HEK293T (cell line): ENCODE measurements around the gene CDK5RAP2.

ENCODE experiments used
- CTCF ChIA-PET: fragments of 350-600 bp; formaldehyde crosslinking; extraction: SDS; loops from one replicate; lab custom pipeline; 2021; ENCODE audit warnings: antibody characterized with exemption, inconsistent platforms; lab: Yijun Ruan, JAX
- POLR2A ChIA-PET: fragments of 350-600 bp; formaldehyde crosslinking; extraction: SDS; loops from one replicate; lab custom pipeline; 2020; ENCODE audit warnings: antibody characterized with exemption, inconsistent platforms; lab: Yijun Ruan, JAX
- DNase-seq: peaks from one replicate; pipeline ENCODE4 v3.0.0; 2012; ENCODE audit warnings: mixed read lengths; ENCODE audit errors: extremely low spot score
- ARNT ChIP-seq: fragments of 450-650 bp; IDR thresholded peaks from 2 replicates; pipeline ENCODE4 v1.6.1; 2017; ENCODE audit warnings: mild to moderate bottlenecking
- BHLHE40 ChIP-seq: fragments of 450-650 bp; IDR thresholded peaks from 2 replicates; pipeline ENCODE4 v1.6.1; 2016; ENCODE audit warnings: mild to moderate bottlenecking, moderate library complexity, borderline replicate concordance
- CTBP1 ChIP-seq: fragments of 450-650 bp; IDR thresholded peaks from 2 replicates; pipeline ENCODE4 v1.6.1; 2016; ENCODE audit warnings: borderline replicate concordance
- ELF4 ChIP-seq: fragments of 450-650 bp; IDR thresholded peaks from 2 replicates; pipeline ENCODE4 v1.6.1; 2017; ENCODE audit warnings: antibody characterized with exemption
- FOXA1 ChIP-seq: fragments of 450-650 bp; IDR thresholded peaks from 2 replicates; pipeline ENCODE4 v1.6.1; 2016; ENCODE audit warnings: mild to moderate bottlenecking
- FOXK2 ChIP-seq: fragments of 450-650 bp; IDR thresholded peaks from 2 replicates; pipeline ENCODE4 v1.6.1; 2016; ENCODE audit warnings: mild to moderate bottlenecking
- FOXM1 ChIP-seq: fragments of 450-650 bp; IDR thresholded peaks from 2 replicates; pipeline ENCODE4 v1.6.1; 2017; ENCODE audit warnings: mild to moderate bottlenecking, borderline replicate concordance
- HDGF ChIP-seq: fragments of 450-650 bp; IDR thresholded peaks from 2 replicates; pipeline ENCODE4 v1.6.1; 2017; ENCODE audit warnings: antibody characterized with exemption, borderline replicate concordance
- L3MBTL2 ChIP-seq: fragments of 450-650 bp; conservative IDR thresholded peaks from 2 replicates; pipeline ENCODE4 v1.6.1; 2016; ENCODE audit warnings: mild to moderate bottlenecking
- LEF1 ChIP-seq: fragments of 450-650 bp; IDR thresholded peaks from 2 replicates; pipeline ENCODE4 v1.6.1; 2017; ENCODE audit warnings: mild to moderate bottlenecking, borderline replicate concordance
- NFRKB ChIP-seq: fragments of 450-650 bp; IDR thresholded peaks from 2 replicates; pipeline ENCODE4 v1.6.1; 2016; ENCODE audit warnings: mild to moderate bottlenecking, moderate library complexity
- SP1 ChIP-seq: fragments of 450-650 bp; IDR thresholded peaks from 2 replicates; pipeline ENCODE4 v1.6.1; 2017
- SUZ12 ChIP-seq: fragments of 450-650 bp; IDR thresholded peaks from 2 replicates; pipeline ENCODE4 v1.6.1; 2016; ENCODE audit warnings: mild to moderate bottlenecking
- TARDBP ChIP-seq: fragments of 450-650 bp; IDR thresholded peaks from 2 replicates; pipeline ENCODE4 v1.6.1; 2016
- ZNF384 ChIP-seq: fragments of 450-650 bp; IDR thresholded peaks from 2 replicates; pipeline ENCODE4 v1.6.1; 2016
- TF ChIP-seq, protein P1 (sequence below): fragments of 450-650 bp; IDR thresholded peaks from 2 replicates; pipeline ENCODE4 v1.6.1; 2016

Gene CDK5RAP2

DNA sequence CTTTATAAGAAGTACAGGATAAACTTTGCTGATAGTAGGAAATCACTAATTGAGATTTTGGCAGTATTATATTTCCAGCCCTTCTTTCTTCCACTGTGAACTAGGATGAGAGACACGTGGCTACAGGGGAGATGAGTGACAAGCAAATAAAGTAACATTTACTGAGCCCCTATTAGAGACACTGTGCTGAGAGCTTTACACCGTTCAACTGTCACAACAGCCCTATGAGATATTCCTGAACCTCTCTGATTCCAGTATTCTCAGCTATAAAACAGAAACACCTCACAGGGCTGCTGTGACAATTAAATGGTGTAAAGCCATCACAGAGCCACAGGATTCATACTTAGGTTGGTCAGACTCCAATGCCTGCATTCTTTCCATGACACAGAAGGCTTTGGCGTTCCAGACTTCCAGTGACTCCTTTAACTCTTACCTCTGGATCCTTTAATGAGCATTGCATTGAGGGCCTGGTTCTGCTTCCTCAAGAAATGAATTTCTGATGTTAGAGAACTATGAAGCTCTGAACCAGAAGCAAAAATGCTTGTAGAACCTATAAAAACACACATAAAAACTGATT, 169.0 kb downstream of the CDK5RAP2 start:
- CTCF ChIA-PET, result no interaction called here

DNA sequence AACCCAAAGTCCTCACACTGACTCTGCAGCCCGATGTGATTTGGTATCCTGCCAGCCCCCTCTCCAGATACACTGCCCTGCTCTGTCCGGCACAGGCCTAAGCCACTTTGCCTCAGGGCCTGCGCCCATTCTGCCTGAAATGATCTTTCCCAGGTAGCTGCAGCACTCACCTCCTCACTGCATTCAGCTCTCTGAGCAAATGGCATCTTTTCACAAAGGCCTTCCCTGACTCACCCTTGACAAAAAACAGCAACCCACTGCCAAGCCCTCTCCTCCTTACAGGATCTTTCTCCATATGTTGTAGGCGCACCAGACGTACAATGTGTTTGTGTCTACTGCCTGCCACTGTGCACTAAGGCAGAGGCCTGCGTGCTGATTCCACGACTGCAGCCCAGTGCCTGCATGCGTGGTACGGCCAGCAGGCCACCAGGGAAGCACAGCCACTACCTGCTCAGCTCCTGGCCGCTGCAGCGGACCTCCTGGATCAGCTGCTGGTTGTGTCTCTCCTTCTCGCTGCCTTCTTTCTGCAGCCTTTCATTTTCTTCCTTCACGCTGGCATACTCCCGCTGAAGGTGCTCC, 171.2 kb downstream of the CDK5RAP2 start:
- DNase-seq, result no peak
- CTCF ChIA-PET, result no interaction called here
- no peak for TF ChIP-seq ZNF384
- no peak for TF ChIP-seq LEF1
- TF ChIP-seq, protein P1, sequence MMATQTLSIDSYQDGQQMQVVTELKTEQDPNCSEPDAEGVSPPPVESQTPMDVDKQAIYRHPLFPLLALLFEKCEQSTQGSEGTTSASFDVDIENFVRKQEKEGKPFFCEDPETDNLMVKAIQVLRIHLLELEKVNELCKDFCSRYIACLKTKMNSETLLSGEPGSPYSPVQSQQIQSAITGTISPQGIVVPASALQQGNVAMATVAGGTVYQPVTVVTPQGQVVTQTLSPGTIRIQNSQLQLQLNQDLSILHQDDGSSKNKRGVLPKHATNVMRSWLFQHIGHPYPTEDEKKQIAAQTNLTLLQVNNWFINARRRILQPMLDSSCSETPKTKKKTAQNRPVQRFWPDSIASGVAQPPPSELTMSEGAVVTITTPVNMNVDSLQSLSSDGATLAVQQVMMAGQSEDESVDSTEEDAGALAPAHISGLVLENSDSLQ, result no peak
- POLR2A ChIA-PET, result no interaction called here

More for the DNA sequence above, 169.0 kb downstream of the CDK5RAP2 start:
- no peak for TF ChIP-seq FOXA1
- no peak for TF ChIP-seq TARDBP
- TF ChIP-seq SUZ12, result no peak
- TF ChIP-seq ZNF384, result no peak
- TF ChIP-seq ARNT, result no peak
- no peak for TF ChIP-seq ELF4
- no peak for TF ChIP-seq BHLHE40
- no peak for TF ChIP-seq HDGF
- no peak for TF ChIP-seq FOXK2
- no peak for TF ChIP-seq L3MBTL2
- TF ChIP-seq NFRKB, result no peak
- no peak for DNase-seq
- POLR2A ChIA-PET, result no interaction called here

DNA sequence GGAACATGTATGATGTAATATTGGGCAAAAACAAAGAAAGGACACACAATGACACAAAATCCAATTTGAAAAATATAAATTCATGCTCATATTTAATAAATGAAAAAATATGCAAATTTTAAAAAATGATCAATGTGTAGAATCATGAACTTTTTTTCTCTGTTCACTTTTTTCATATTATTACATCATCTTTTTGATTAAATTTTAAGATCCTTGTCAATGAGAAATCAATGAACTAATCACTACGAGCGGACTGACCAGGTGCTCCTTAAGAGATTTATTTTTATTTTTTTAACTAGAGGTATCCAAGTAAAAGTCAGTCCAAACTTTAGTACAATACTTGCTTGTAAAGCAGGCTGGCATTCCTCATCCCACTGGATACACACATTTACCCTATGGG, 174.1 kb downstream of the CDK5RAP2 start:
- ChIA-PET CTCF (no interaction called here), POLR2A (no interaction called here)

DNA sequence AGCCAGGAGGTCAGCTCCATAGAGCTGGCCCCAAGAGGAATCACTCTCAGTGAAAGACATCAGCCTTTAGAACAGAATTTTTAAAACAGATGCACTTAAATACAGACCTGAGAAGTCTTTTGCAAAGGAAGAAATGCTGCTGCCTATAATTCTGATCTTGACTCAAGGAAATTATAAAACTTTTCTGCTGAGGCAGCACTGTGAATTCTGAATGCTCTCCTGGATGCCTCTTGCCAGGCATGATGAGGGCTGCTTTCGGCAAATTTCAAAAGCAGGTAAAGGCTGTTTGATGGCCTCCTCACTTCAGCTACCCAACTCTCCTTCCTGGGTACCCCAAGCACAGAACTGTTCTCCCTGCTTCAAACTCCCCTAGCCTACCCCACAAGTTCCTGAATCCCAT, 174.8 kb downstream of the CDK5RAP2 start:
- no peak for DNase-seq
- TF ChIP-seq NFRKB, result no peak
- no peak for TF ChIP-seq CTBP1
- TF ChIP-seq SP1, result no peak
- TF ChIP-seq ARNT, result no peak
- no peak for TF ChIP-seq L3MBTL2
- TF ChIP-seq HDGF, result no peak
- ChIA-PET POLR2A (no interaction called here), CTCF (no interaction called here)

More for the DNA sequence above, 174.1 kb downstream of the CDK5RAP2 start:
- no peak for DNase-seq
- TF ChIP-seq SUZ12 (no peak), FOXM1 (no peak), FOXA1 (no peak)
- TF ChIP-seq, protein P1, result no peak

DNA sequence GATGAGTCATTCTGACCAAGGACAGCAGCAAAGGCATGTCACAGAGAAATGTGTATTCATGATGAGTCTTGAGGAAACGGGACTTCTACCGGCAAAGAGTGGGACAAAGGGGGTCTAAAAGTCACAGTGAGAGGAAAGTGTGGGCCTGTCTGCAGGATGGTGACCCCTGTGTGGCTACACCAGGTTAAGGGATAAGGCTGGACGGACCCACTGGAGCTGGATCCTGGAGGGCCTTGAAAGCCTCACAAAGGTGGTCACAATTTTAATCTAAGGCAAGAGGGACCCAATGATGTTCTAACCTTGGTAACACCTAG, 176.5 kb downstream of the CDK5RAP2 start:
- DNase-seq, result no peak
- ChIA-PET POLR2A (no interaction called here), CTCF (no interaction called here)
- TF ChIP-seq ARNT (no peak), HDGF (no peak), LEF1 (no peak), FOXM1 (no peak), SUZ12 (no peak), CTBP1 (no peak), SP1 (no peak), BHLHE40 (no peak), TARDBP (no peak), L3MBTL2 (no peak), ELF4 (no peak), ZNF384 (no peak), NFRKB (no peak), FOXA1 (no peak), FOXK2 (no peak)
- TF ChIP-seq, protein P1, result no peak

DNA sequence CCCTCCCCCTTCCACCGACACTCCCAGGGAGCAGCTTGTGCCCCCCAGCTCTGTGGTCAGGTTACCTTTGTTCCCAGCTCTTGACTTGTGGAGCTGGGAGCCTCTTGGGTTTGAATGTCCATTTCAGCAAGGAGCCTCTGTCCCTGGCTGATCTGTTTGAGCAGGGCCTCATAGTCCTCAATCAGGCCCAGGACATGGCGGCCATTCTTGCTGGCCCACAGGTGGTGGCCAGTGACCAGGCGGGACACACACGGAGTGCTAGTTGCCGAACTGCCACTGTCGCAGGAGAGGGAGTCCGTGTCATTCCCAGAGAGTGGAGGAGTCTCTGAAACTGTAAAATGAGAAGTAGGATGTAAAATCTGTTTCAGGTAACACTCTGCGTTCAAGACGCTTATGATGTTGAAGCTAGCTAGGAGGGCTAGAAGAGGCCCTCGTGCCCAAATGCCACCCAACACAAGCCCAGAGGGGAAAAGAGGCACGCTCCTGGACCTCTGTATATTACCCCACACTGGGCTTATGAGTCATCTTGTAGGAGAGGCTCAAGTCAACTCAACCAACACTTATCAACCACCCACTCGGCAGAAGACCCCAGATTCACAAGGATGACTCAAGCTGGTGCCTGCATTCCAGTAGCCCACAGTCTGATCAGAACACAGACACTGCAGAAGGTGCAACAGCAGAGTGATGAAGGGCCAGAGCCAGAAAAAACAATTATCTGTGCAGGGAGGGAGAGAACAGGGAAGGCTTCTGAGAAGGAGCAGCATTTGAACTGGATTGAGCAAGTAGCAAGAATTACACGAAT, 177.0 kb downstream of the CDK5RAP2 start:
- DNase-seq, result no peak
- CTCF ChIA-PET, result interaction anchor here (0.9 kb wide), 1 partner anchor 74 kb away, joined by 3 read pairs; no protein-coding TSS in a partner anchor
- POLR2A ChIA-PET, result no interaction called here
- TF ChIP-seq SUZ12, result no peak
- TF ChIP-seq, protein P1, result no peak
- TF ChIP-seq NFRKB, result no peak
- no peak for TF ChIP-seq HDGF
- no peak for TF ChIP-seq ARNT
- no peak for TF ChIP-seq FOXM1
- no peak for TF ChIP-seq ELF4
- no peak for TF ChIP-seq FOXA1
- no peak for TF ChIP-seq LEF1
- TF ChIP-seq SP1, result no peak
- TF ChIP-seq ZNF384, result no peak
- TF ChIP-seq FOXK2, result no peak
- no peak for TF ChIP-seq BHLHE40
- no peak for TF ChIP-seq L3MBTL2
- no peak for TF ChIP-seq CTBP1
- TF ChIP-seq TARDBP, result no peak
